Measurements from ENCODE around the gene MUC3A.

DNA sequence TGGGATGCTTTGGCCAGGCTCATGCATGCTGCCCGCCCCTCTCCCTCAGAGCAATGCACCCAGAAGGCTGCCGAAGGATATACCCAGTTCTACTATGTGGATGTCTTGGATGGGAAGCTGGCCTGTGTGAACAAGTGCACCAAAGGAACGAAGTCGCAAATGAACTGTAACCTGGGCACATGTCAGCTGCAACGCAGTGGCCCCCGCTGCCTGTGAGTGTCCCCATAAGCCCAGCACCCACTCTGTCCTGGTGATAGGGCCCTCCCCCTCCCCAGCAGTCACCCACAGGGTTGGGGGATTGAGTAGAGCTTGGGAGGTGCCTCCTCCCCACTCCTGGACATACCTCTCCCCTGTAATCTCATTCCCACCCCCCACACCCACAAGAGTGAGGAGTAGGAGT lies 63.6 kb downstream of the MUC3A start:
- TF ChIP-seq, protein P1, sequence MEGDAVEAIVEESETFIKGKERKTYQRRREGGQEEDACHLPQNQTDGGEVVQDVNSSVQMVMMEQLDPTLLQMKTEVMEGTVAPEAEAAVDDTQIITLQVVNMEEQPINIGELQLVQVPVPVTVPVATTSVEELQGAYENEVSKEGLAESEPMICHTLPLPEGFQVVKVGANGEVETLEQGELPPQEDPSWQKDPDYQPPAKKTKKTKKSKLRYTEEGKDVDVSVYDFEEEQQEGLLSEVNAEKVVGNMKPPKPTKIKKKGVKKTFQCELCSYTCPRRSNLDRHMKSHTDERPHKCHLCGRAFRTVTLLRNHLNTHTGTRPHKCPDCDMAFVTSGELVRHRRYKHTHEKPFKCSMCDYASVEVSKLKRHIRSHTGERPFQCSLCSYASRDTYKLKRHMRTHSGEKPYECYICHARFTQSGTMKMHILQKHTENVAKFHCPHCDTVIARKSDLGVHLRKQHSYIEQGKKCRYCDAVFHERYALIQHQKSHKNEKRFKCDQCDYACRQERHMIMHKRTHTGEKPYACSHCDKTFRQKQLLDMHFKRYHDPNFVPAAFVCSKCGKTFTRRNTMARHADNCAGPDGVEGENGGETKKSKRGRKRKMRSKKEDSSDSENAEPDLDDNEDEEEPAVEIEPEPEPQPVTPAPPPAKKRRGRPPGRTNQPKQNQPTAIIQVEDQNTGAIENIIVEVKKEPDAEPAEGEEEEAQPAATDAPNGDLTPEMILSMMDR (IDR thresholded peaks at IDR 0.05; ENCODE audit: low read depth, low read length, missing input control): no peak
- no peak for TF ChIP-seq YY1 (IDR thresholded peaks at IDR 0.05)
- no peak for TF ChIP-seq EGR1 (IDR thresholded peaks at IDR 0.05; ENCODE audit: low read depth in 2 of 2)
- TF ChIP-seq, protein P2, sequence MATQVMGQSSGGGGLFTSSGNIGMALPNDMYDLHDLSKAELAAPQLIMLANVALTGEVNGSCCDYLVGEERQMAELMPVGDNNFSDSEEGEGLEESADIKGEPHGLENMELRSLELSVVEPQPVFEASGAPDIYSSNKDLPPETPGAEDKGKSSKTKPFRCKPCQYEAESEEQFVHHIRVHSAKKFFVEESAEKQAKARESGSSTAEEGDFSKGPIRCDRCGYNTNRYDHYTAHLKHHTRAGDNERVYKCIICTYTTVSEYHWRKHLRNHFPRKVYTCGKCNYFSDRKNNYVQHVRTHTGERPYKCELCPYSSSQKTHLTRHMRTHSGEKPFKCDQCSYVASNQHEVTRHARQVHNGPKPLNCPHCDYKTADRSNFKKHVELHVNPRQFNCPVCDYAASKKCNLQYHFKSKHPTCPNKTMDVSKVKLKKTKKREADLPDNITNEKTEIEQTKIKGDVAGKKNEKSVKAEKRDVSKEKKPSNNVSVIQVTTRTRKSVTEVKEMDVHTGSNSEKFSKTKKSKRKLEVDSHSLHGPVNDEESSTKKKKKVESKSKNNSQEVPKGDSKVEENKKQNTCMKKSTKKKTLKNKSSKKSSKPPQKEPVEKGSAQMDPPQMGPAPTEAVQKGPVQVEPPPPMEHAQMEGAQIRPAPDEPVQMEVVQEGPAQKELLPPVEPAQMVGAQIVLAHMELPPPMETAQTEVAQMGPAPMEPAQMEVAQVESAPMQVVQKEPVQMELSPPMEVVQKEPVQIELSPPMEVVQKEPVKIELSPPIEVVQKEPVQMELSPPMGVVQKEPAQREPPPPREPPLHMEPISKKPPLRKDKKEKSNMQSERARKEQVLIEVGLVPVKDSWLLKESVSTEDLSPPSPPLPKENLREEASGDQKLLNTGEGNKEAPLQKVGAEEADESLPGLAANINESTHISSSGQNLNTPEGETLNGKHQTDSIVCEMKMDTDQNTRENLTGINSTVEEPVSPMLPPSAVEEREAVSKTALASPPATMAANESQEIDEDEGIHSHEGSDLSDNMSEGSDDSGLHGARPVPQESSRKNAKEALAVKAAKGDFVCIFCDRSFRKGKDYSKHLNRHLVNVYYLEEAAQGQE (IDR thresholded peaks at IDR 0.05): no peak
- TF ChIP-seq, protein P3, sequence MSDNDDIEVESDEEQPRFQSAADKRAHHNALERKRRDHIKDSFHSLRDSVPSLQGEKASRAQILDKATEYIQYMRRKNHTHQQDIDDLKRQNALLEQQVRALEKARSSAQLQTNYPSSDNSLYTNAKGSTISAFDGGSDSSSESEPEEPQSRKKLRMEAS (IDR thresholded peaks at IDR 0.05): no peak
